Measurements from ENCODE around the gene SETBP1. TPM values are rescaled to one million over a fixed set of nuclear protein-coding genes. Genes with fewer than 3 reads are reported as not detected.

SETBP1 gene
- polyA plus RNA-seq, 5 donors: 15.4 to 21.1 (median 19.4) TPM

- no peak for DNase-seq
These were observed 429.0 kb downstream of the SETBP1 start for GRCh38 chr18:45109706-45110105.

DNA sequence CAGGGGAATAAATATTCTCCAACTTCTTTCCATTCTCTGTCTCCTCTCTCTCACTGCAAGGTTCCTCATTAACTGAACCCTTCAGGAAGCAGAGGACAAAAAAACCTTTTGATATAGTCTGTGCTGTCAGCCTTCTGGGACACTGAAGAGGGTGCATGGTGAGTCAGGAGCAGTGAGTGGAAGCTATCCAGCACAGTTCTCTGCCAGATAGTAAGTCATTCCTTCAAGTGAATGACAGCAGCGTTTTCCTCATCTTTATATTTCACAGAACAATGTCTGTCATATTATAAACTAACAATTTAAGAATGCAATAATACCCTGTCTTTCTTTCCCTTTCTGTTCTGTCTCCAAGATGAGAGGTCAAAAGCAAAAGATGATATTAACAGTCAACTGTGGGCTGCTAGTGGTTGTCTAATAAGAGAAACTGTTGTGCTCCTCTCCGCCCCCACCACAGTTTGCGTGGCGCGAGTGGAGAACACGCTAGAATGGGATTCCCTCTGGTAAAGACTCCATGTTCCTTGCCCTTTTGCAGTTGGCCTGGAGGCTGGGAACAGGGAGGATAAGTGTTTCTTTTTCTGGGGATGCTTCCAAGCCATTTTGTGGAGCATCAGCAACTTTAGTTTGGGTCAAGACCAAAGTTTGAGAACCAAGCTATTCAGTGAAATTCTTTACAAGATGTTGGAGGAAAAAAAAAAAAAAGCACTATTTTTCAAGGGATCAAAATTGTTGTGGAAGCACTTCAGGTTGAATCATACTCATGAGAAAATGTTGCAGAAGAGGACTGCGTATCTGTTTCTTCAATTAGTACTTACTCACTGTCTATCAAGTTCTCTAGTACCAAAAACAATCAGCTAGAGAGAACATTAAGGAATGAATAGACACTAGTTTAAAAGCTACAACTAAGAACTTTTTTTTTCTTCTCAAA lies 430.2 kb downstream of the SETBP1 start:
- DNase-seq: no peak

DNA sequence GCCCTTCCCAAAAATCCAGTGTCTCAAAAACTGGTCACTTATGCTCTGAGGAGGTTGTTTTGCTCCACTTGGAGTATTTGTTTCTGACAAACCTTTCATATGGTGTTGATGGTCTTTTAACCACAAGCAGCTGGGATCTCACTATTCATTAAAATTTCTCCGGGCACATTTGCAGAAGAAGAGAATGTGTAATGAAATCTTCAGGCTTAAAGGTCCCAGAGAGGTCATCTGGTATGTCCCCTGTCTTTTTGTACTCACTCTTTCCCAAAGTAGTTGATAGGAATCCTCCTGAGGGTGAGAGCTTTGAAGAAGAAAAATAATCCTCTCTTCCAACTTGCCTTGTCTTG lies 430.8 kb downstream of the SETBP1 start:
- no peak for DNase-seq

DNA sequence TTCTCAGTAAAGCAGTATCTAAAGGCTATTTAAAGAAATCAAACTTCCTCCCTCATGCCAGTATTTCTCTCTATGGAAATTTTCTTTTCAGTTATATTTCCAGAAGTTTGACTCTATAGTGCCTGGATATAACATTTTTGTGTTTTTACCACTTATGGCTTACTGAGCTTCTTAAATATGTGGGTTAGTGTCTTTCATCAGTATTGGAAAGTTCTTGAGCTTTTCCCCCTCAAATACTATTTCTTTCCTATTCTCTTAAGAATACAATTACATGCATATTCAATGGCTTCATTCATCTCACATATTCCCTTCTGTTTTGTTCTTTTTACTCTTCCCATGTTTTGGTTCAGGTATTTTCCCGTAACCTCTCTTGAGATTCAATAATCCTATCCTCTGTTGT lies 432.0 kb downstream of the SETBP1 start:
- DNase-seq: no peak

- DNase-seq: no peak
These were observed 435.4 kb downstream of the SETBP1 start for GRCh38 chr18:45116116-45116515.
